SKM-1 treated with dmso at 0.1 percent for 144 hours (cell line): ENCODE measurements around the gene PON1.

Source experiments
- DNase-seq: peaks from one replicate; lab custom pipeline; 2025; ENCODE audit not compliant: unreplicated experiment; lab: John Stamatoyannopoulos, UW

The PON1 gene

DNA sequence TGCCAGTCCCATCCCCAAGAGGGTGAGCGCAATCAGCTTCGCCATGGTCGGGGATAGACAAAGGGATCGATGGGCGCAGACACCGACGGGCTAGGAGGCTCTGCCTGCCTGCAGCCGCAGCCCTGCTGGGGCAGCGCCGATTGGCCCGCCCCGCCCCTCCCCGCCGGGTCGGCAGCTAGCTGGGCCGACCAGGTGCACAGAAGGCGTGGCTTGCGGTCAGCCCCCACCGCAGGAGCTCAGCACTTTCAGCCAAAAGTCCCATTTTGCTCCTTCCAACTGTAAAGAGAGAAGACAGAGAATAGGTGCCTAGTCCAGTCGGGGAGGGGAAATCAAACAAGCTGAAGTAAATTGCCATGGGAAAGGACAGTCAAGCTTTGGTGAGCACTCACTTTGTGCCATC, at the start of gene PON1:
PON1 (minus strand) TSS at position 102 of the 400 bp plus-strand sequence; CDS start at position 45, 57 bp downstream.
- no peak for DNase-seq

DNA sequence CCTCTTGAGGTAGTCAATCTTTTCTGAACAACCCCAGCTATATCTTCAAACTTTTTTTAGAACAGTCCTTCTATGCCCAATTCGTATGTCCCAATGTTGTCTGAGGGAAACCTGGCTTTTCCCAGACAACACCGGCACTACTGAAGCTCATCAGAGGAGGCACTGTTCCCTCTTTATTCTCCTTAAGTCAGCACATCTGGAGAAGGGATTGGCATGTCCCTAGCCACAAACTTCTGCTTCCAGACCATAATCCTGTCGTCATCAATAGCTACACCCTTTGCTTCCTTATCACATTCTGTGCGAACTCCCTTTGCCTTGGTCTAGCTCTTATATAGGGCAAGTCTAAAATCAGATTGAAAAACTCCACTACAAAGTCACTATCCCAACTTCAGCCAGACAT, 49.0 kb upstream of the PON1 start:
- no peak for DNase-seq

DNA sequence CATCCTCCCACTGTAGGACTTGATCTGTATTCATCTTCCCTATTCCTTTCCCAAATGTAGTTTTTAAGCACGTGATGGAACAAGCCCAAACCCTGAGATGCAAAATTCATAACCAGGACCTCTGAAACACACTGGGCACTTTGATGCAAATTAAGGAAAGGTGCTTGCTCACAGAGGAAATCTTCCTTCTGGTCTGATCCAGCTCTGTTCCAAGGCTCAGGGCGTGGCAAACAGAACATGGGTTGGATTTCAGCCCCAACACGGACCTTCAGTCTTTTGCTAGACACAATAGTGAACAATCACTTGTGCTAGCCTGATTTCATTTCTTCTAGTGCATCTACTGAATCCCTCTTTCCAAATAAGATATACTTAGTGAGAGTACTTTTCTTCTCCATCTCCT, 43.9 kb upstream of the PON1 start:
- DNase-seq, result no peak

DNA sequence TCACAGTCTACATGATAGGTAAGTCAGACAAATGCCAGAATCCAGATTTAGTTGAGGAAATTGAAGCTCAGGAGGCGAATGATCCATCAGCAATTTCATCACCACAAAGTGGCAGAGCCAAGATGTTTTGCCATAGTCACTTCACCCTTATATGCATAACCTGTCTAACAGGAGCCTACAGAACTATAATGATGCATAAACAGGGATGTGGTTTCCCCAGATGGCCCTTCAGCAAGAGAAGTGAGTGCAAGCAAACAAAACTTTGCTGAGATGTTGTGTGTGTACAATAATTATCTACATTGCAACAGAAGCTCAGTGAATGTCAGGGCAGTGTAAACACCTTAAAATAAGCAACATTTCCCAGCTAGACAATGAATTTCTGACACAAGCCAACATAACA, 43.3 kb upstream of the PON1 start:
- DNase-seq, result no peak

DNA sequence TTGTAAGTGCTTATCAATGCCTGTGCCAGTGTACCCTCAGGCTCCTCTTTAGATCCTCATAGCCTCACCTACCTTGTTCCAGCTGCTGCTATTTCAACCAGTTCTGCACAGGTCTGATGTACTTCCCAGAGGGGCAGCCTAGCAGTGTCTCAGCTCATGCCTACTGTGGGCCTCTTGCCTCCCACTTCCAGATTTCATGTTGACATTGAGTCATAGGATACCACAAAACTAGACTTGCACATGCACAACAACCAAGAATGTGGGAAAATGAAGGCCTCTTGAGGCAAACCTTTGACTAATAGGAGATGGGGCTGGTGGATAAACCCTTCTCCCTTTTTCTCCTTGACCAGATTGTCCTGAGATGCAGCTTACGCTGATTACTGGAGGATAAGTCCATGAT, 40.8 kb upstream of the PON1 start:
- no peak for DNase-seq

DNA sequence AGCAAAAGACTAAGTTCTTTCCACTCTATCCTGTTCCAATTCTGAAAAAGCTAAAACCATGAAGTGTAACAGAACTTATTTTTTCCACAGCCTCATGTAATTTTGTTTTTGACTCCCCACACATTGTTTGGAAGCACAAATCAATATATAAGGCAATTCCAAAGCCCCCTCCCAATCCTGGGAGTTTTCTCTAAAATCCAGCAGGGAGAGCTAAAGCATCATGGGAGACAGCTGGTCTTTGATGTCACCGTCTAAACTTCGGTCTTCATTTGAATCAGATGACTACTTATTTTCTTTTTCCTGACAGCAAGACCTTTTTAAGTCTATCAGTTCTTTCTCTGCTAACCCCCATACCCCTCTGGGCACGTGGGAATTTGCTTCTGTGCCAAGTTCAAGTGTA, 33.3 kb upstream of the PON1 start:
- no peak for DNase-seq

DNA sequence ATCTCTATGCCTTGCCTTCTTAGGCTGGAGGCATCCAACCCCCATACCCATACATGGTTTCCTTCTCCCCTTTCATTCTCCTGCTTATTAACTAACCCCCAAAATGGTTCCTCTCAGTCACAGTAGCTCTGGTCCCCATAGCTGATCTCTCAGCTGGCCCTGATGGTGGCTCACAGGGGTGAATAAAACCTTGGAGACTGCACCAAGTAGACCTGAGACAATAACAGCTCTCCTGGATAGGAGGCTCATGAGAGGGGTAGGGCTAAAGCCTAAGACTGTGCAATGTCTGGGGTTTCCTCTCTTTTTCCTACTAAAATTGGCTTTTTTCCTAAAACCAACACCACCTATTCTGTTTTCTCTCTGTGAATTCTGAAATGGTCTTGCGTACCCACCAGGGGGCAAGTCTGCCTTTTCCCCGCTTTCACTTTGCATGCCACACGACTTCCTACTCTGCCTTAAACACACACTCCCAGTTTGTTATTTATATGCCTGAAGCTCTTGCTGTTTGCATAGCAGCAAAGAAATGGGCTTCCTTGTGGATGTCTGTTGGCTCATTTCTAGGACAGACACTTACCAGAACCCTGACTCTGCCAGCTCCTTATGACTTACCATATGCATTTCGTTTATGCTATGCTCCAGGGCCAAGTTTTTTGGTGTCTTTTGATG, 18.4 kb upstream of the PON1 start:
- DNase-seq, result no peak

DNA sequence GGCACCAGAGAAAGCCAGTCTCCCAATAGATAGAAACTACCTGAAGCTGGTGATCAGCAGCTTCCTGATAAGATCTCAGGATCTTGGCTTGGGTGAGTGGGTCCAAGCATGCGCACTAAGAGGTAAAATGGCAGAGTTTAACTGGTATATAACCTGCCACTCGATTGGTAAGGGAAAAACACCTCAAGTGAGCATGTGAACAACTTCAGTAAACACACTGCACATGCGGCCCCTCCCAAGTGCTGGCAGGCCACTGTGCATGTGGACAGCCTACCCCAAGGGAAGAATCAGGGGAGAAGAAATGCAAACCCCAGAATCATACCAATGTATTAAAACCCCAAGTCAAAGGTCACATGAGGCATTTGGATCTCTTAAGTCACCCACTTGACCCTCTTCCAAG, 17.7 kb upstream of the PON1 start:
- DNase-seq, result no peak

DNA sequence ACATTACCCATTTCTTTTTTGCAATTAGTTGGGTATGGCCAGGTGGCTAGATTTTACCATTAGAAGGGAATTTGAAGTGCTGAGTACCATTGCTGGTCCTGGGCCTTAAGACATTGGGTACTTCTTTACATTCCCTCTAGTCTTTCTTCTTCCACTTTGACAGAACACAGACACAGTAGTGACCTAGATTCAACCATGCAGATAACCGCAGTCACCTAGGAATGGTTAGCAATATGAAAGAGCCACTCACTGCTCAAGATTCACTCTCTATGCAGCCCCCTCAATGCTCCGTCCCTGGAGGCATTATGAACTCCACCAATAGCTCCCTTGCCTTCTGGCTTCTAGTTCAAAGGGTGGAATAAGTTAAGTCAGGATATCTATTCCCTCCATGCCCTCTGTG, 16.2 kb upstream of the PON1 start:
- no peak for DNase-seq

DNA sequence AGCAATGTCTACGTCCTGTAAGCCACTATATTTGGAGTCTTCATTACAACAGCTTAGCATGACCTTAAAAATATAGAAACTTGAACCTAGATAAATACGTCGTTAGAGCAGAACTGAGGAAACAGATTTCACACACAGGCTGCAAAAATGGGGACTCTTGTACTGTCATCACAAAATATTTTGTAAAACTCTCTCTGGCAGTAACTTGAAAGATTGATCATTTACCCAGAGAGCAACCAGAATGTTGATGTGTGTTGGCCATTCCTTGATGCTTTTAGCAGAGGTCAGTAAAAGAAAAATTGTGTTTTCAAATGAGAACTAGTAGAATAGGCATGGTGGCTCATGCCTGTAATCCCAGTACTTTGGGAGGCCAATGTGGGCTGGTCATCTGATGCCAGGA, 14.5 kb upstream of the PON1 start:
- no peak for DNase-seq

DNA sequence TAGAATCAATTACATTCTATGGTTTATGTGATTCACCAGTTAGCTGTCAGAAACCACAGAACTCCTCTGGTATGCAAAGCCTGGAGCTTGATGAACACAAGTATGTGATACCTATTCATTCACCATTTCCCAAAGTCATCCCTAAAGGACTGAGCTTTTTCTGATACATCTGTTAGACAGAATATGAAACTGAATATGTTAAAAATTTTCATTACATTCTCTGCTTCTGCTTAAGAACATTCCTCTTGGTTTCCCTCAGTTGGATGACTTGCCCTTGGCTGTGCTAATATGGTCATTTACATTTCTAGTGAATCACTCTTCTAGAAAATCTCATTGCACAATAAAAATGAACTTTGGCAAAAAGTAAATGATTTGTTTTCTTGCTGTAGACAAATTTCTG, 10.8 kb upstream of the PON1 start:
- no peak for DNase-seq

DNA sequence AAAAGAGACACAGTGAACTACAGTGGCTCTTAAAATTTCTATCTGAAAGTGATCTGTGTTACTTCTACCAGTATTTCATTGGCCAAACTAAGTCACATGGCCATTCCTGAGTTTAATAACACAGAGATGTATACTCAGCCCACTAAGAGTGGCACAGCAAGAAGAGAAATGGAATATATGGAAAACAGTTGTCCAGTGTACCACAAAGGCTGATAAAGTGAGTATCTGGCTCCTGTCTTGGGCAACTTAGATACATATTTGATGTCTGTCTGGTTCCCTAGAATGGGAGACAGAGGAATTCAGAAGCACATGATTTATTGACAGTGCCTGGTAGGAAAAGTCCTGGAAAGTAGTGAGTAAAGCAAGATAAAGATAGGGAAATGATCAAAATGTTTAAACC, 10.1 kb upstream of the PON1 start:
- DNase-seq, result no peak

DNA sequence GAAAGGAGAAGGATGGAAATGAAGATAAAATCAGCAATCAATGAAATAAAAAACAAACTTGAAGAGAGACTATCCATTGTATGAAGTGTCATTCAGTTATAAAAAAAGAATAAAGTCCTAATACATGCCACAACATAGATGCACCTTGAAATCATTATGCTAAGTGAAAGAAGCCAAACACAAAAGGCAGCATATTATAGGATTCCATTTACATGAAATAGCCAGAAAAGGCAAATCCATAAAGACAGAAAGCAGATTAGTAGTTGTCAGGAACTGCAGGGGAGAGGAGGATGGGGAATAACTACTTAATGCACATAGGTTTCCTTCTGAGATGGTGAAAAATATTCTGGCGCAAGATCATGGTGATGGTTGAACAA, 6.6 kb upstream of the PON1 start:
- DNase-seq, result no peak

DNA sequence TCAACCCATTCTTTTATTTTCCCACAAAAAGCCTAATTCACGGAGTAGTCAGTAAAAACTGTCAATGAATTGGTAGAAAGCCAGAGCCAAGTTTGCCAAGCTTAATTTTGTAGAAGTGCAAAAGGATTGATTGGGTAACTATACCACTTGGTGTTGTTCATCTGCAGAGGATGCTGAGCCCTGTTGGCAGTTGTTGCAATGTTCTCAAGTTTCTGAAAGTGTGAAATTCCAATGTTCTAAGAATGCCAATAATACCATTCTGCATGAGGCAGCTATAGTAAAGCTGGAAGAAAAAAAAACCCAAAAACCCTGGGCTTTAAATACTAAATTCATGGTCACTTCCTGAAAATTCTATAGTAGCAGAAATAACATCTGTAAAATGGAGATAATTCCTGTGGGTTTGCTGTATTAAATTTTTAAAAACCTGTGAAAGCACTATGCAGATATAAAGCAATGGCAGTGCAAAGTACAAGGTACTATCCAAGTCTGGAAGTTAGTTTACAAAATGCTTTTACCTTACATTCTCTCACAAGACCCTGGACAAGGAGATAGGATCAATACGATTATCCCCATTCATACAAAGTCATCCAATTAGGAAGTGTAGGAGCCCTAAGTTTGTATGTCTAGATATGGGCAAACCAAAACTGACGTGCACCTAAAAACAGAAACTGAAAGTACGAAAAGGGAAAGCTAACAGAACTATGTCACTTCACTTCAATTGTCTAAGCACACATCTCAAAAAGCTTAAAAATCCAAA, 6.0 kb upstream of the PON1 start:
- DNase-seq, result no peak

DNA sequence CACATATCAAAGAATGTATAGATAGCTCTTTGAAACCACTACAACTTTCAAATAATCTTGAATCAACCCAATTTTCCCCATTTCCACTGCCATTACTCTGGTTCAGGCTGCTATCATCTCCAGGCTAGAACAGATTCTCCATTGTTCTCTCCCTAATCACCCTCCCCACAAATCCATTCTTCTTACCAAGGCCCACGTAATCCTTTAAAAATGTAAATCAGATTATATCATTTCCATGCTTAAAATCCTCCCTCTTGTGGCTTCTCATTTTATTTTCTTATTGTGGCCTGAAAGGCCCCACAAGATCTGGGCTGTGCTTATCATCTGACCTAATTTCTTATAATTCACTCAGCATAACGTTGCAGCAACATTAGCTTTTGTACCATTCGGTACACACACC, 3.0 kb upstream of the PON1 start:
- DNase-seq, result no peak

DNA sequence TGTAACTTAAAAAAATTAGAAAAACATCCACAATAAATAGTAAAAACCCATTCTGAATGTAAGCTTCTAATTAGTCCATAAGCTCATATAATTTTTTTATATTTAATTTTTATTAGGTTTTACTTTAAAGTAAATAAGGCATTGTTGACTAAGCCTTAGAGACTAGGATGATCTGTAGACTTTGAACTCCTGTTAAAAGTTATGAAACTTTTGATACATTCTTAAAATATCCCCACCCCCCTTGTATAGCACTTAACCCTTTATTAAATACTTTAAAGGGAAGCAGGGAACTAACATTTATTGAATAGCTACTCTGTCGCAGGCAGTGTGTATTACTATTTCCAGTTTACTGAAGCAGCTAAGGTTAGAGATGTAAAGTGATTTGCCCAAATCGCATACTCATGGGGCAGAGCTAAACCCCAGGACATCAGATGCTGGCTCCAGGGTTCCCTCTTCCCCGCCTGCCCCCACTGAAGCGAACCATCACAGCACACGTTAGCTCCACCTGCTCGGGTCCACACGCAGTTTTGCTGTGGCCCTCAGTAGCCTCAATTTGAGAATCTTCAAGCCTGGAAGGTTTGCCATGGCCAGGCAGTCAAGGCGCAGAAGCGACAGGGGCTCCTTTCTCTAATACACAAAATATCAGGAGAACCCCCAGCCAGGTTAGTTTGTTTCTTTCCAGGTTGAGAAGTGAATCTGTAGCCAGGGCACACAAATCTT, 762 bp downstream of the PON1 start:
- no peak for DNase-seq

DNA sequence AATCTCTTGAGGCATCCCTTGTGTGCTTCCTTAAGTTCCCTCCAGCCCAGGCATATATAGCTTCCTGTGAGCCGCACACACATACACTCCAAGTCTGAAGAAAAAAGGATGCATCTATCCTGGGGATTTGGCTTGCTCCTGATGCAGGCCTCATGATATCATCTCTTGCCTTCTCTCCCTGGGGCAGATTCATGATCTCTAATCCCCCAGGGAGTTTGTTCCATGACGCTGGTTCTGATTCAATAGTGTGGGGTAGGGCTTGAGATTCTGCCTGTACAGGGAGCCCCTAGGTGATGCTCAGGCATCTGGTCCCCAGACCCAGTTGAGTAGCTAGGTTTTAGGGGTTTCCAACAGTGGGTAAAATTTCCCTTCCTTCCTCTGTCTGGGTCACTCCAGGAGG, 1.5 kb downstream of the PON1 start:
- DNase-seq, result no peak

DNA sequence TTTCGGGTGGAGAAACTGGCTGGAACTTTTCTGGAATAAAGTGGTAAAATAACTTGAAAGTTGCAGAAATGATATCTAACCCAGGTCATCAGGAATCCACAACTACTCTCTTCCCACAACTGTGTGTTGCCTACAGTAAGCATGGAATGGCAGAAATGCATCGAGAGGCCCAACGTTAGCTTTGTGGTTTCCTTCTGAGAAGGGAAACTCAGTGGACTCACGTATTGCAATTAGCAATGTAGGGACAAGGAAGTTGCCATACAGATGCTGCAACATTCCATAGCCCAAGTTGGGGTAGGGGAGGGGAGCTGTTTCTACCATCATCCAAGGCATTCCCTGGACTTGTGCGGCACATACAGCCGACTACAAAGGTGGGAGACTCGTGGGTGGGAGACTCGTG, 1.9 kb downstream of the PON1 start:
- no peak for DNase-seq

DNA sequence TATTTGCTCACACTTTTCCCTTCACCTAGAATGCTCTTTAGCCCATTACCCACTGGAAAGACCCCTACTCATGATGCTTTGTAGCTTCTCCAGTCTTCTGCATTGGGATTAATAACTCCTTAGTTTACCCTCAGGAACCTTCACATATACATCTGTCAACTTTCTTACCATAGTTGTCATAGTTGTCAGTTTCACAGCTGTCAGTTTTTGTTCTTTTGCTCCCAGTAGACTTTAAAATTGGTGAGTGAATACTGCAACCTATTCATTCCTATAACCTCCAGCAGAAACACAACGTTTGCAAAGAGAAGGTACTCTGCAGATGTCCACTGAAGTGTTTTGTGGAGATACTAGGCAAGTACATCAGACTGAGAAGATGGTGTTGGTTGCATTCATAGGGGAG, 2.6 kb downstream of the PON1 start:
- no peak for DNase-seq

DNA sequence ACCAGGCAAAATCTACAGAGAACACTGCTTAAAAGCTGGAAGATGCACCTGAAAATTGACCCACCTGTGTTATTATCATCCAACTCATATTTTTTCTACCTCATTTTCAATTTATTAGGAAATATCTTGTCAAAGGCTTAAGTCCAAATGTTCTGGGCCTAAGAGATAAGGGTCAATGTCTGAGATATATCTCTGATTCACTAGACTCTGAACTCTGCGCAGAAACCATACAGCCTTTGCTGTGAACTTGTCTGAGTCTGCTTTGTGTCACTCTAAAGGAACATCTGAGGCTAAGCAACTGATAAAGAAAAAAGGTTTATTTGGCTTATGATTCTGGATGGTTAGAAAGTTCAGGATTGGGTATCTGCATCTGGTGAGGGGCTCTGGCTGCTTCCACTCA, 3.7 kb downstream of the PON1 start:
- no peak for DNase-seq

DNA sequence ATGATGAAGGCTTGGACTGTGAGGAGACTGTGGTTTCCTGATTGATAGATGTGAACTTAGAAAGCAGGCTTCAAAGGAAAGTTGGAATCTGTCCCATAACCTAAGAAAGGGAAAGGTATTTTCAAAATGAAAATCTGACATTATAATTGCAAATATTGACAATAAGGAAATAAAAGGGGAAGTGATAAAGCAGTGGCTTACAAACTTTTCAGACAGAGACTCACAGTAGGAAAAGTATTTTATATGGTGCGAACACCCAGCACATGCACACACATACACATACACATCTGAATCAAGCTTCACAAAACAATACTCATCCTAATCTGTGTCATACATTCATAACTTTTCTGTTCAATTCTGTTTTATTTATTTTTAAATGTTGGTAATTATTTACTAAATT, 4.8 kb downstream of the PON1 start:
- DNase-seq, result no peak

DNA sequence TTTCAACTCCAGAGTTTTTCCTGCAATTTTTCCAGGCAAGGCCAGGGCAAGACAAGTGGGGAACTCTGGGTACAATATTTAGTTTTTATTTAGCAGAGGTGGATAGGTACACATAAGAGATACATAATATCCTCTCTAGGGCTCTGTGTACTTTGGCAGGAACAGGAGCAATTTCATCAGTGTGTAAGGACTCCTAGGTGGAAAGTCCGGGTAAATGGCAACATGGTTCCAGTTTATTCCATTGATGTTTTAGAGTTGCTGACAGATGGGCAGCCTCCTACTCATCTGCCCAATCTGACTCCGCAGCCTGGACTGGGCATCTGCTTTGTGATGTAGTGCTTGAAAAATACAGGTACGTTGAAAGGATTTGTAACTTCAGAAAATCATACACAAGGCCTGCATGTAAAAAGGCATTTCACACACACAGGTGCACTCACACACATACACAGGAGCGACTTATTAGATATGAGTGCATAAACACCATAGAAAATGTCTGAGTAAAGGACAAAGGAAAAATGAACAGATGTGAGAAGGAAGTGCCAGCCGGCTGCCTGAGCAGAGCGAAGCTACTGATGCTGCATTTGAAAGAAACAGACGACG, 5.7 kb downstream of the PON1 start:
- DNase-seq, result no peak
